ENCODE data around the gene MYO7A. TPM values are rescaled to one million over a fixed set of nuclear protein-coding genes. Genes with fewer than 3 reads are reported as not detected.
A peak's percentile ranks its signal among the peaks of the same experiment; 100 is the strongest.

Gene MYO7A
- not detected for polyA plus RNA-seq (ENCODE audit: low read depth in 6 of 6)

GRCh38 chr11:77127920-77128691 is at the start of gene MYO7A:
Gene MYO7A, plus strand, starts transcription at chr11:77128246. Its CDS starts 2,389 bp downstream, at chr11:77130635.
- Mint-ChIP-seq H3K4me1 (peaks cover 11 to 23% (median 19%) of the 10 kb centered on the region in 3 donors), H3K36me3 (no peaks in the 10 kb centered on the region), H3K9me3 (peaks cover 0 to 3% (median 0%) of the 10 kb centered on the region in 7 donors), H3K4me3 (peak within 1 kb of the TSS; percentile 37 to 84 (median 74)), H3K27ac (peak within 1 kb of the TSS in 4 of 6 donors; percentile 14 to 72 (median 28)), H3K27me3 (peaks cover 5 to 23% (median 20%) of the 10 kb centered on the region in 3 donors)
- ATAC-seq (ENCODE audit: low read depth in 2 of 2) (peak; percentile 17 to 19), DNase-seq (no peak)

DNA sequence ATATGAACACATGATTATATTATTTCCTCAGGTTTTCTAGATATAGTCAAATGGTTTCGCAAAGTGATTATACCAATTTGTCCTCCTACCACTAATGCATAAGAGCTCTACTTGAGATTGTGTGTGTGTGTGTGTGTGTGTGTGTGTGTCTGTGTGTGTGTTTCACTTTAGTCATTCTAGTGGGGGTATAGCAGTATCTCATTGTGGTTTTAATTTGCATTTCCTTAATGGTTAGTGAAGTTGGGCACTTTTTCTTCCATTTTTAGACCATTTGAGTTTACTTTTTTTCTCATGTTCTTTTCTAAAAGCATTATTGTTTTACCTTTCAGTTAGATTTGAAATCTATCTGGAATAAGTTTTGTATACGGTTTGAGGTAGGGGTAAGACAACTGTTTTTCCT is 48.4 kb upstream of the MYO7A start:
- no peak overlapping the region for H3K27ac Mint-ChIP-seq
- ATAC-seq (ENCODE audit: low read depth in 2 of 2) (no peak), DNase-seq (no peak)
- no peaks in the 10 kb centered on the region for H3K36me3 Mint-ChIP-seq
- H3K4me1 Mint-ChIP-seq, result peaks cover 12 to 15% (median 14%) of the 10 kb centered on the region in 3 donors
- H3K9me3 Mint-ChIP-seq, result peaks cover 0 to 15% (median 5%) of the 10 kb centered on the region in 7 donors
- H3K27me3 Mint-ChIP-seq, result peaks cover 0 to 6% (median 0%) of the 10 kb centered on the region in 3 donors
- no peak overlapping the region for H3K4me3 Mint-ChIP-seq

- Mint-ChIP-seq H3K4me1 (peaks cover 12 to 15% (median 14%) of the 10 kb centered on the region in 3 donors), H3K9me3 (peaks cover 0 to 15% (median 5%) of the 10 kb centered on the region in 7 donors), H3K4me3 (no peak overlapping the region), H3K36me3 (no peaks in the 10 kb centered on the region), H3K27ac (no peak overlapping the region), H3K27me3 (peaks cover 0 to 6% (median 0%) of the 10 kb centered on the region in 3 donors)
- DNase-seq, result no peak
- ATAC-seq (ENCODE audit: low read depth in 2 of 2), result no peak
Measured at GRCh38 chr11:77080643-77081210, 47.3 kb upstream of the MYO7A start.

DNA sequence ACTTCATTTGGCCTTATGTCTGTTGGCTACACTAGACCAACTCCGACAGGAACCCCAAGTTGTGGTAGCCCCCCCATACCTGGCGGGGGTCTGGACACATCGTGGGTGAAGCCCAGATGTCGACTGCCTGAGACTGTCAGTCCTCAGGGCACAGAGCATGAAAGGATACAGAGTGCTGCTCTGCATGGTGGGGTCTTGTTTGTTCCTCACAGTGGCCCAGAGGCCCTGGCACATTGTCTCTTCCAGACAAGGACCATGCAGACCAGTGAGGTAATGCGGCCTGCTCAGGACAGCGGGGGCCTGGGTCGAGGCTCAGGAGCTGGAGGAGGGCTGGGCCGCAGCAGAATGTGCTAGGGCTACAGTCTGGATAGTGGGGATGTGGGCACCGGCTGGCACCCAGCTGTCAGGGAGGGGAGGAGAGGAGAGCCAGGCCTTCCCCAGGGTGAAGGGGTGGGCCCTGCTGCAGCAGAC is 46.6 kb upstream of the MYO7A start:
- peaks cover 0 to 15% (median 5%) of the 10 kb centered on the region in 7 donors for H3K9me3 Mint-ChIP-seq
- no peak for ATAC-seq (ENCODE audit: low read depth in 2 of 2)
- H3K36me3 Mint-ChIP-seq, result no peaks in the 10 kb centered on the region
- DNase-seq, result no peak
- H3K27ac Mint-ChIP-seq, result peak overlapping the region in 1 of 6 donors; percentile 88
- peaks cover 0 to 6% (median 0%) of the 10 kb centered on the region in 3 donors for H3K27me3 Mint-ChIP-seq
- H3K4me1 Mint-ChIP-seq, result peaks cover 12 to 15% (median 14%) of the 10 kb centered on the region in 3 donors
- H3K4me3 Mint-ChIP-seq, result no peak overlapping the region

DNA sequence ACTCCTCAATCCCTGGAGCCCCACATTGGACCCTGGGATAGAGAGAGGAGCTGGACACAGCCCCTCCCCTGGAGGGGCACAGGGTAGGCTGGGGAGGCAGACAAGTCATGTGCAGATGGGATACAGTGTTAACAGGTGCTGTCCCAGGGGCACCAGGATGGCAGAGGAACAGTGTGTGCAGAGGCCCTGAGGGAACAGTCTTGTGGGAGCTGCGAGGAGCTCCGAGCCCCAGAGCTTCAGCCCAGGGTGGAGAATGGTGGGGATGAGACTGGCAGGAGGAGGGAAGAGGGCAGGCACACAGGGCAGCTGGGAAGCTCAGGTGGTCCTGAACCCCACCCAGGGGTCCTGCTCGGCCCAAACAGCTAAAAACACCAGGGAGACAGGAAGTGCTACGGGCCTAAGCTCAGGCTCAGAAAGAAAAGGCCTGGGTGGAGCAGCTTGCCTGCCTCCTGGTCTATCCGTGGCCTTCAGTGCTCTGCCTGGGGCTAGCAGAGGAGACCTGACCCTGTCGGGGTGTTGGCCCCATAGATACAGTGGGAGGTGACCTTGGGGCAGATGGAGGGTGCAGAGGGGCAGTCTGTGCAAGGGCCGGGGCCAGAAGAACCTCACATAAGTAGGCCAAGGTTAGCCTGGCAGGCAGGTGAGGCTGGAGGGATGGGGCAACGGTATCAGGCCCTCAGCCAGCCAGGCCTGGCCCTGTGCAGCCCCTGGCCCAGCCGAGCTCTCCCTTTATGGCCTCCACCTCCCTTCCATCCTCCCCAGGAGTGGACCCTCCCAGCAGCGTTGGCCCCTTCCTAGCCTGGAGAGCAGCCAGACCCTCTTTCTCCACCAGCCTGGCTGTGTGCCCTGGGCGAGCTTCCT is 45.8 kb upstream of the MYO7A start:
- ATAC-seq (ENCODE audit: low read depth in 2 of 2), result no peak
- no peaks in the 10 kb centered on the region for H3K36me3 Mint-ChIP-seq
- H3K27ac Mint-ChIP-seq, result peak overlapping the region in 1 of 6 donors; percentile 37
- H3K4me3 Mint-ChIP-seq, result peak overlapping the region in 3 of 8 donors; percentile 5 to 71 (median 33)
- H3K27me3 Mint-ChIP-seq, result peaks cover 0 to 6% (median 0%) of the 10 kb centered on the region in 3 donors
- peaks cover 12 to 15% (median 14%) of the 10 kb centered on the region in 3 donors for H3K4me1 Mint-ChIP-seq
- peaks cover 0 to 15% (median 5%) of the 10 kb centered on the region in 7 donors for H3K9me3 Mint-ChIP-seq
- no peak for DNase-seq

DNA sequence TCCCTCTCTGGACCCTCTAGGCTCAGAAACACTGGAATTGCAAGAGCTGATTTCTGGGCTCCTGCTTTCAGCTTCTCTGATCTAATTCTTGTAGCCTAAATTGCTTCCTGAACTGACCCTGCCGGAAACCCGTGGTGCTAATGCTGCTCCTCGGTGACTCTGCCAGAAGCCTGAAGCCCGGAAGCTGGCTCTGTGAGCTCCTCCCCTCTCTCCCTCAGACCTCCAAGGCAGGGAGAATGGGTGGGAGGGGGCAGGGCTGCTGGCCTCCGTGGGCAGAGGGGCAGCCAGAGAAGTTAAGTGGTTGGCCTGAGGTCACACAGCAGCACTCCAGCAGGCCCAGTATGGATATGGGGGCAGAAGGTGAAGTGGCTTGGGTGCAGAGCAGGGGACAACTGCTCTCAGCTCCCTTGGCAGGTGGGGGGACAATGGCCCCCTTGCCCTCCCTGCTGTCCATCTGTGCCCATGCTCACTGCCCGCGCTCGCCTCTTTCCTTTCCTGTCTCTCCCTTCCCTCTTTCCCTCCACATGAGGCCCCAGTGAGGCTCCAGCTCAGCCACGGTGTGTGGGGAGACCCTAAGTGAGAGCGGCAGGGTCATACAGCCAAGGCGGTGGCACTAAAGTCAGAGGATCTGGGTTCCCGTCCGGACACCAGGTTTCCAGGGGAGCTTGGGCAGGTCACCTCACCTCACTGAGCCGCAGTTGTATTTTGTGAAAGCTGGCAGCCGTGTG is 45.0 kb upstream of the MYO7A start:
- H3K36me3 Mint-ChIP-seq, result no peaks in the 10 kb centered on the region
- H3K4me1 Mint-ChIP-seq, result peaks cover 12 to 15% (median 14%) of the 10 kb centered on the region in 3 donors
- H3K27me3 Mint-ChIP-seq, result peaks cover 0 to 6% (median 0%) of the 10 kb centered on the region in 3 donors
- DNase-seq (no peak), ATAC-seq (ENCODE audit: low read depth in 2 of 2) (peak in 1 of 2 donors; percentile 21)
- peak overlapping the region in 1 of 6 donors; percentile 32 for H3K27ac Mint-ChIP-seq
- H3K4me3 Mint-ChIP-seq, result peak overlapping the region in 1 of 8 donors; percentile 71
- H3K9me3 Mint-ChIP-seq, result peaks cover 0 to 15% (median 5%) of the 10 kb centered on the region in 7 donors

- Mint-ChIP-seq H3K4me1 (peaks cover 12 to 15% (median 14%) of the 10 kb centered on the region in 3 donors), H3K27me3 (no peaks in the 10 kb centered on the region), H3K27ac (no peak overlapping the region), H3K36me3 (no peaks in the 10 kb centered on the region), H3K9me3 (peaks cover 0 to 8% (median 2%) of the 10 kb centered on the region in 7 donors), H3K4me3 (no peak overlapping the region)
- ATAC-seq (ENCODE audit: low read depth in 2 of 2) (no peak), DNase-seq (no peak)
Measured at GRCh38 chr11:77083566-77084245, 44.3 kb upstream of the MYO7A start.

- peak overlapping the region in 1 of 8 donors; percentile 33 for H3K4me3 Mint-ChIP-seq
- H3K36me3 Mint-ChIP-seq, result no peaks in the 10 kb centered on the region
- H3K4me1 Mint-ChIP-seq, result peaks cover 12 to 15% (median 14%) of the 10 kb centered on the region in 3 donors
- no peaks in the 10 kb centered on the region for H3K9me3 Mint-ChIP-seq
- no peaks in the 10 kb centered on the region for H3K27me3 Mint-ChIP-seq
- DNase-seq (no peak), ATAC-seq (ENCODE audit: low read depth in 2 of 2) (no peak)
- H3K27ac Mint-ChIP-seq, result no peak overlapping the region
Measured at GRCh38 chr11:77084581-77085191, 43.4 kb upstream of the MYO7A start.

GRCh38 chr11:77085652-77086051 is 42.4 kb upstream of the MYO7A start:
- H3K9me3 Mint-ChIP-seq, result no peaks in the 10 kb centered on the region
- ATAC-seq (ENCODE audit: low read depth in 2 of 2) (no peak), DNase-seq (no peak)
- peaks cover 9 to 12% (median 12%) of the 10 kb centered on the region in 3 donors for H3K4me1 Mint-ChIP-seq
- H3K27me3 Mint-ChIP-seq, result no peaks in the 10 kb centered on the region
- H3K36me3 Mint-ChIP-seq, result no peaks in the 10 kb centered on the region
- H3K27ac Mint-ChIP-seq, result peak overlapping the region in 2 of 6 donors; percentile 52 to 63
- no peak overlapping the region for H3K4me3 Mint-ChIP-seq

DNA sequence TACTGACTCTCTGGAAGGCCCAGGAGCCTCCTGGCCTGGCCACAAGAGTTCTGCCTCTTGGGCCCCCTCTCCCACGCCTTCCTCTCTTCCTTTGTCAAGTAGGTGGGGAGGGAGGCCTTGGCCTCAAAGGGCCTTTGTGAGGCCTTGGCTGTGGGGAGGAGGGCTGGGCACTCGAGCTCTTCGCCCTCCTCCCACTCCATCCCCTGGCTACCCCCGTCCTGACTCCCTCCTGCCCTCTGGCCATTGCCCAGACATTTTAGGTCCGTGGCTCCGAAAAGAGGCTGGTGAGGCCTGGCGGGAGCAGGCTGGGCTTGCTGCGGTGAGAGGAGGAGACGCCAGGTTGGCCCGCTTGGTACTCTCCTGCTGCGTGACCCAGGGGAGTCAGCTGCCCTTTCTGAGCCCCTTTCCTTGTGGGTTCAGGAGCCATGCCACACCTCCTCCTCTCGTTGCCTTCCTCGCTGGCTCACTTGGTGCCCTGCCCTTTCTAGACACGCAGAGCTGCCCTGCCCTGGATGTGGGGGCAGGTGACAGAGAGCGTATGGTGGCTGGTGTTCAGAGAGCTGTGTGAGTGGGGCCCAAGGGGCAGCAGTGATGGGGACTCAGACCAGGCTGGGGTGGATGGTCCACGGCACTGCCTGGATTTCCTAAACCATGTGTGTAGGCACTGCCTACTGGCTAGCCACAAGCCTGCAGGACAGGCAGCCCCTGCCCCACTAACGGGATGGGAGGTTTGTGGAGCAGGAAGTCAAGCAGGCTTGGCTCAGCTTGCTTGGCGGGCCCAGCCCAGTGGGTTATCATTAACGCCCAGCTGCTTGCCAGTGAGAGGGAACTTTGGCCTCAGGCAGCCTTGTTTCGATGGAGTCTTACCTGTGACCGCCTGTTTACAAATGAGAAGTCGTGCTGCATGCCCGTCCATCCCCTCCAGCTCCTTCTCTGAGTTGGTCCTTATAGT is 41.2 kb upstream of the MYO7A start:
- Mint-ChIP-seq H3K27me3 (peaks cover 4 to 7% (median 6%) of the 10 kb centered on the region in 3 donors), H3K4me3 (no peak overlapping the region), H3K27ac (peak overlapping the region in 1 of 6 donors; percentile 72), H3K36me3 (no peaks in the 10 kb centered on the region), H3K4me1 (peaks cover 10 to 17% (median 16%) of the 10 kb centered on the region in 3 donors), H3K9me3 (no peaks in the 10 kb centered on the region)
- DNase-seq (no peak), ATAC-seq (ENCODE audit: low read depth in 2 of 2) (no peak)

DNA sequence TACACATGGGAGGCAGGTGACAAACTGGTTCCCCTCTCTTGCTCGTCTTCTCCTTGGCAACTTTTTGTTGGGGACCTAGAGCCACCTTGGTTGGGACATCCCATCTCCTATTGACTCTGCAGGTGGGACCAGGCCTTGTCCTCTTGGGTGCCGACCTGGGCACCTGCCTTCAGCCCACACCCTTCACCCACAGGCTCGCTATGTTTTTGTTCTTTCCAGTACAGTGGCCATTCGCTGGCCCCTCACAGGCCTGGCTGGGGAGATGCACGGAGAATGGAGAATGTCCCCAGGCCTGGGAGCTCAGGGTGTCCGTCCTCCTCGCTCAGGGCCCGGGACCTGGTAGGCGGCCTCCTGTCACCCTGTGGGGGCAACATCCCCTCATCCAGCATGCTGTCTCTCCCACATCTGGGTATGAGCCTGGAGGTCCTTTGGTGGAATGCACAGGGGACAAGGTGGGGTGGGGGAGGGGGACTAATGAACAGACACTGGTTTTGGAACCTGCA is 40.3 kb upstream of the MYO7A start:
- Mint-ChIP-seq H3K4me1 (peaks cover 5 to 10% (median 7%) of the 10 kb centered on the region in 3 donors), H3K4me3 (no peak overlapping the region), H3K27ac (no peak overlapping the region), H3K27me3 (peaks cover 4 to 7% (median 6%) of the 10 kb centered on the region in 3 donors), H3K9me3 (no peaks in the 10 kb centered on the region), H3K36me3 (no peaks in the 10 kb centered on the region)
- DNase-seq (no peak), ATAC-seq (ENCODE audit: low read depth in 2 of 2) (no peak)
